H1 (cell line): Measurements from ENCODE around the gene RAB32. TPM values are rescaled to one million over a fixed set of nuclear protein-coding genes. Genes with fewer than 3 reads are reported as not detected.

Source experiments
- polyA plus RNA-seq, 7 experiments: library from polyadenylated mRNA; depleted of rRNA in 3 of 7; stranded (reverse) in 5 of 7; unstranded in 2 of 7; fragments of >200 nt in 5 of 7; fragments of 200-250 nt in 2 of 7; gene quantifications; 1 replicate in 5 of 7; 2 replicates in 1 of 7; 4 replicates in 1 of 7; pipeline versions ENCODE4 v1.2.1 to v1.2.3, GENCODE V29; 2011 to 2013; ENCODE audit warnings: missing spikeins in 2 of 7, mixed read lengths in 2 of 7
- total RNA-seq: library from RNA; stranded (reverse); fragmentation: NEBNext Ultra II Directional; extraction: Animal tissue kit (Norgen Biotek cat#: 25700); gene quantifications from 2 replicates; pipeline ENCODE4 v1.2.1, GENCODE V29; 2021

Gene RAB32
- total and polyA plus RNA-seq, 2 of the 8 experiments (the other 6 are each of a cell fraction or from before 2014, with no cell fraction given) = 3.9 to 6.3 TPM

Other genes with a start within 250 kb of the RAB32 start
- gene ADGB, start 55.1 kb downstream of the RAB32 start, total RNA-seq = not detected in 2 replicates
- not detected in 2 replicates for gene ADGB, start 55.1 kb downstream of the RAB32 start, polyA plus RNA-seq (2011; rRNA removed)